Spleen (tissue), 7 donors: Measurements from ENCODE around the gene SCN8A.

Experiments used
- POLR2A ChIP-seq, 3 donors: fragments of 450-650 bp; IDR thresholded peaks; one replicate each; pipeline ENCODE4 v1.5.1; 2017; ENCODE audit warnings: antibody characterized with exemption in 3 of 3, mild to moderate bottlenecking in 1 of 3
- TF ChIP-seq, protein P1 (sequence below), 11 experiments: fragments of 200-600 bp in 7 of 11; fragments of 450-650 bp in 4 of 11; sonication (generic) in 4 of 11; IDR thresholded peaks in 8 of 11; conservative IDR thresholded peaks in 3 of 11; 1 replicate in 7 of 11; 2 replicates in 4 of 11; pipeline versions ENCODE4 v1.4.0 to v1.8.0; 2016 to 2021; ENCODE audit warnings: antibody characterized with exemption in 11 of 11, inconsistent platforms in 4 of 11, mild to moderate bottlenecking in 1 of 11
- donor health status: DM: no; HTN: no; CAD: no; lungs with moderate emphysema.
- donor health status: DM: no; HTN: no; CAD: no.
- donor health status: DM: no; HTN: no; CAD: no.

DNA sequence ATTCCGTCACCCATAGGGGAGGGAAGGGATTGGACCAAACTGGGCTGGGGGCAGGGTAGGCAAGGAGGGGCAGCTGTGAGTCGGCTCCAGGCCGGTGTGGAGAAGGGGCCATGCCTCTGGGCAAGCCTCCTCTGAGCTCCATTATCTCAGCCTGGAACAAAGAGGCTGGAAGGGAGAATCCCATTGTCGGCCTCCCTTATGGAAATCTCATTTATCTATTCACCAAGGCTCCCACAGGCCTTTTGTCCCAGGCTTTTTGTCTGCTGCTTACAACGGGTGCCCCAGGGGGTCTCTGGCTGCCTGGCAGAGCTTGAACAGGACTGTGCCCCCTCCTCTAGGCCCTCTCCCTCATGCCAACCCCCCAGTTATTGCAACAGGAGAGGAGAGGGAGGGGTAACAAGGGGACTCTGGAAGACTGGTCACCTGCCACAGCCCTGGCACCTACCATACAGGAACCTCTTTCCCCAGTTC, 238.0 kb downstream of the SCN8A start:
- no peak for TF ChIP-seq POLR2A (IDR thresholded peaks at IDR 0.05)
- TF ChIP-seq, protein P1, sequence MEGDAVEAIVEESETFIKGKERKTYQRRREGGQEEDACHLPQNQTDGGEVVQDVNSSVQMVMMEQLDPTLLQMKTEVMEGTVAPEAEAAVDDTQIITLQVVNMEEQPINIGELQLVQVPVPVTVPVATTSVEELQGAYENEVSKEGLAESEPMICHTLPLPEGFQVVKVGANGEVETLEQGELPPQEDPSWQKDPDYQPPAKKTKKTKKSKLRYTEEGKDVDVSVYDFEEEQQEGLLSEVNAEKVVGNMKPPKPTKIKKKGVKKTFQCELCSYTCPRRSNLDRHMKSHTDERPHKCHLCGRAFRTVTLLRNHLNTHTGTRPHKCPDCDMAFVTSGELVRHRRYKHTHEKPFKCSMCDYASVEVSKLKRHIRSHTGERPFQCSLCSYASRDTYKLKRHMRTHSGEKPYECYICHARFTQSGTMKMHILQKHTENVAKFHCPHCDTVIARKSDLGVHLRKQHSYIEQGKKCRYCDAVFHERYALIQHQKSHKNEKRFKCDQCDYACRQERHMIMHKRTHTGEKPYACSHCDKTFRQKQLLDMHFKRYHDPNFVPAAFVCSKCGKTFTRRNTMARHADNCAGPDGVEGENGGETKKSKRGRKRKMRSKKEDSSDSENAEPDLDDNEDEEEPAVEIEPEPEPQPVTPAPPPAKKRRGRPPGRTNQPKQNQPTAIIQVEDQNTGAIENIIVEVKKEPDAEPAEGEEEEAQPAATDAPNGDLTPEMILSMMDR (IDR thresholded peaks at IDR 0.05 in 8 of 11, conservative IDR thresholded peaks at IDR 0.05 in 3 of 11) = no peak
